H9 (cell line): ENCODE data around the gene SLK. TPM values are rescaled to one million over a fixed set of nuclear protein-coding genes. Genes with fewer than 3 reads are reported as not detected.

Experiments
- DNase-seq: peaks from one replicate; pipeline ENCODE4 v3.0.0-alpha.2; 2017
- H2AFZ ChIP-seq: one replicate; pipeline ENCODE4 v1.6.1; 2013; ENCODE audit warnings: mild to moderate bottlenecking, low read length, control low read depth, moderate library complexity
- H2AK5ac ChIP-seq: 2 replicates; pipeline ENCODE4 v1.6.1; 2013; ENCODE audit warnings: low read length, control low read depth, mixed read lengths; ENCODE audit not compliant: insufficient read length
- H2BK120ac ChIP-seq: one replicate; pipeline ENCODE4 v1.6.1; 2013; ENCODE audit warnings: low read depth, mild to moderate bottlenecking, low read length, control low read depth, inconsistent platforms; ENCODE audit not compliant: poor library complexity, severe bottlenecking
- H2BK12ac ChIP-seq: 2 replicates; pipeline ENCODE4 v1.6.1; 2013; ENCODE audit warnings: low read length, control low read depth, mixed read lengths, low read depth; ENCODE audit not compliant: insufficient read length
- H2BK15ac ChIP-seq: 2 replicates; pipeline ENCODE4 v1.6.1; 2013; ENCODE audit warnings: low read depth, low read length, control low read depth
- H2BK20ac ChIP-seq: one replicate; pipeline ENCODE4 v1.6.1; 2013; ENCODE audit warnings: low read depth, mild to moderate bottlenecking, low read length, control low read depth, inconsistent platforms; ENCODE audit not compliant: poor library complexity, severe bottlenecking
- H2BK5ac ChIP-seq: 2 replicates; pipeline ENCODE4 v1.6.1; 2013; ENCODE audit warnings: low read length, control low read depth, mixed read lengths; ENCODE audit not compliant: insufficient read length
- H3K14ac ChIP-seq: 2 replicates; pipeline ENCODE4 v1.6.1; 2013; ENCODE audit warnings: low read length, control low read depth; ENCODE audit not compliant: insufficient read depth
- H3K18ac ChIP-seq: 2 replicates; pipeline ENCODE4 v1.6.1; 2013; ENCODE audit warnings: low read depth, mild to moderate bottlenecking, mixed read lengths, low read length, control low read depth; ENCODE audit not compliant: insufficient read length
- H3K23ac ChIP-seq: 2 replicates; pipeline ENCODE4 v1.6.1; 2013; ENCODE audit warnings: low read length, control low read depth, mixed read lengths, low read depth; ENCODE audit not compliant: insufficient read length
- H3K23me2 ChIP-seq: 2 replicates; pipeline ENCODE4 v1.6.1; 2013; ENCODE audit warnings: low read depth, mild to moderate bottlenecking, mixed read lengths, low read length, control low read depth; ENCODE audit not compliant: insufficient read length, poor library complexity, severe bottlenecking
- H3K27ac ChIP-seq: 2 replicates; pipeline ENCODE4 v1.5.1; 2013; ENCODE audit warnings: low read length, control low read depth, mixed read lengths, low read depth; ENCODE audit not compliant: insufficient read length
- H3K27me3 ChIP-seq: 2 replicates; pipeline ENCODE4 v1.6.1; 2013; ENCODE audit warnings: low read length, control low read depth, inconsistent platforms; ENCODE audit not compliant: insufficient read depth
- H3K4ac ChIP-seq: 2 replicates; pipeline ENCODE4 v1.6.1; 2013; ENCODE audit warnings: low read depth, mild to moderate bottlenecking, control low read depth, inconsistent platforms, low read length, moderate library complexity
- H3K4me1 ChIP-seq: 2 replicates; pipeline ENCODE4 v1.6.1; 2013; ENCODE audit warnings: low read length, control low read depth, inconsistent platforms; ENCODE audit not compliant: insufficient read depth
- H3K4me2 ChIP-seq: 2 replicates; pipeline ENCODE4 v1.6.1; 2013; ENCODE audit warnings: low read length, control low read depth, mixed read lengths; ENCODE audit not compliant: insufficient read length, insufficient read depth
- H3K56ac ChIP-seq: 2 replicates; pipeline ENCODE4 v1.6.1; 2013; ENCODE audit warnings: low read depth, mild to moderate bottlenecking, mixed read lengths, low read length, control low read depth; ENCODE audit not compliant: insufficient read length
- H3K79me1 ChIP-seq: 2 replicates; pipeline ENCODE4 v1.6.1; 2013; ENCODE audit warnings: low read depth, mild to moderate bottlenecking, moderate library complexity, low read length, control low read depth, inconsistent platforms; ENCODE audit not compliant: insufficient read depth, poor library complexity, severe bottlenecking
- H3K79me2 ChIP-seq: 2 replicates; pipeline ENCODE4 v1.6.1; 2013; ENCODE audit warnings: low read length, control low read depth, inconsistent platforms; ENCODE audit not compliant: insufficient read depth
- H3K9ac ChIP-seq: 2 replicates; pipeline ENCODE4 v1.6.1; 2013; ENCODE audit warnings: low read length, control low read depth, mixed read lengths; ENCODE audit not compliant: insufficient read length; ENCODE audit errors: extremely low read depth
- H3K9me3 ChIP-seq: one replicate; pipeline ENCODE4 v1.6.1; 2013; ENCODE audit warnings: low read depth, low read length, inconsistent platforms; ENCODE audit not compliant: control insufficient read depth
- H3T11ph ChIP-seq: one replicate; pipeline ENCODE4 v1.6.1; 2013; ENCODE audit warnings: mild to moderate bottlenecking, low read length, control low read depth, inconsistent platforms
- H4K20me1 ChIP-seq: one replicate; pipeline ENCODE4 v1.6.1; 2013; ENCODE audit not compliant: control insufficient read depth, insufficient read length, insufficient read depth
- H4K5ac ChIP-seq: 2 replicates; pipeline ENCODE4 v1.6.1; 2013; ENCODE audit warnings: low read depth, mild to moderate bottlenecking, mixed read lengths, low read length, control low read depth; ENCODE audit not compliant: insufficient read length
- H4K8ac ChIP-seq: replicated peaks from 2 replicates; pipeline ENCODE4 v1.6.1; 2013; ENCODE audit warnings: low read length, control low read depth, mixed read lengths, low read depth; ENCODE audit not compliant: insufficient read length
- H4K91ac ChIP-seq: 2 replicates; pipeline ENCODE4 v1.6.1; 2013; ENCODE audit warnings: low read depth, mild to moderate bottlenecking, moderate library complexity, mixed read lengths, low read length, control low read depth; ENCODE audit not compliant: insufficient read length
- H3K27ac Mint-ChIP-seq, 3 experiments: 2 replicates in 2 of 3; 3 replicates in 1 of 3; pipeline ENCODE4 v1.8.0; 2020 to 2021; ENCODE audit warnings: mixed read lengths in 3 of 3, mild to moderate bottlenecking in 1 of 3, moderate library complexity in 1 of 3
- H3K27me3 Mint-ChIP-seq: 2 replicates; pipeline ENCODE4 v1.8.0; 2021; ENCODE audit warnings: low read depth, mild to moderate bottlenecking, moderate library complexity, mixed read lengths
- H3K36me3 Mint-ChIP-seq, 3 experiments: 2 replicates in 2 of 3; 3 replicates in 1 of 3; pipeline ENCODE4 v1.8.0; 2020 to 2021; ENCODE audit warnings: low read depth in 3 of 3, mixed read lengths in 3 of 3; ENCODE audit not compliant: insufficient read depth in 1 of 3
- H3K4me1 Mint-ChIP-seq, 2 experiments: 2 replicates each; pipeline ENCODE4 v1.8.0; 2020; ENCODE audit warnings: mixed read lengths in 2 of 2
- H3K4me3 Mint-ChIP-seq, 2 experiments: 2 replicates in 1 of 2; 3 replicates in 1 of 2; pipeline ENCODE4 v1.8.0; 2020 to 2021; ENCODE audit warnings: mild to moderate bottlenecking in 2 of 2, mixed read lengths in 2 of 2, moderate library complexity in 1 of 2
- H3K9me3 Mint-ChIP-seq, 2 experiments: 2 replicates in 1 of 2; 3 replicates in 1 of 2; pipeline ENCODE4 v1.8.0; 2020; ENCODE audit warnings: mild to moderate bottlenecking in 2 of 2, mixed read lengths in 2 of 2, moderate library complexity in 1 of 2
- WGBS: extraction: QIAGEN DNeasy Blood & Tissue Kit; methylation state at CpG from one replicate; pipeline ENCODE4 v1.1.7; 2013; ENCODE audit warnings: missing lambda C conversion rate, low lambda C conversion rate, mixed read lengths; ENCODE audit not compliant: insufficient read length; ENCODE audit errors: extremely low coverage; 5-methylcytosine and 5-hydroxymethylcytosine counted together
- total RNA-seq: library from RNA; stranded (reverse); gene quantifications from 2 replicates; pipeline ENCODE4 v1.2.1, GENCODE V29; 2021
- TF ChIP-seq, protein P1 (sequence below): fragments of 200-600 bp; sonication (generic); conservative IDR thresholded peaks from 3 replicates; pipeline ENCODE4 v1.8.0; 2021; ENCODE audit warnings: antibody characterized with exemption, mild to moderate bottlenecking

Gene SLK
- total RNA-seq, 1 experiment from 2014 or later, result 21.0 TPM

DNA sequence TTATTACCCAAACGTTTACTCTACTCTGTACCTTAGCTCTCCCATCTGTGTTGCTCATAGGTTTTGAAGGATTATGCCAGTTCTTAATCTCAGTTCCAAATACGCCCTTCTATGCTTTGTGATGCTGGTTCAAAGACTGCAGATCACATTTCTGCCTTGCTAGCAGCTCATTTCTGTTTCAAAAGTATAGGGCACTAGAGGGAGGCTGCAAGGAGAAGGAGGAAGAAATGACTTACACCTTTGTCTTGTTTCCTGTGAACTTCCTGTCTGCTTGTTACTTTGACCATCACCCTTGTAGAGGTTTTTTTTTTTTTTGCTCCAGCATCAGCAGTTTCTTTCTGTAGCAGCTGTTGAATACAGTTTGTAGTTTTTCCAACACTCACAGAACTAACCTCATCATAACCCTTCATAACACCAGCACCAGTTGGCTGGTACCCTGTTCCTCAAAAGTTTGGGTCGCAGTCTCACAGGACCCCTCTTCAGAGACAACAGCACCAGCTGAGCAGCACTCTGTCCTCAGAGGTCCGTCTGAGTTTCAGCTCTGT is 16.5 kb downstream of the SLK start:
- Histone ChIP-seq H4K20me1 (no peaks in the 10 kb centered on the region), H3K79me2 (no peaks in the 10 kb centered on the region)

More for the DNA sequence above, 16.5 kb downstream of the SLK start:
- H2BK5ac ChIP-seq, result no peak overlapping the region
- no peak overlapping the region for H2AK5ac ChIP-seq
- Mint-ChIP-seq H3K36me3 (no peaks in the 10 kb centered on the region), H3K27ac (peak overlapping the region in 2 of 3 experiments; percentile 4 to 6; a peak in 2 of 7 replicates), H3K4me3 (no peak overlapping the region), H3K4me1 (peaks cover 8 to 13% of the 10 kb centered on the region in 2 experiments), H3K9me3 (no peaks in the 10 kb centered on the region), H3K27me3 (no peaks in the 10 kb centered on the region)
- H2BK20ac ChIP-seq, result no peak overlapping the region
- no peak overlapping the region for H3T11ph ChIP-seq
- no peak overlapping the region for H2AFZ ChIP-seq
- no peak overlapping the region for H4K91ac ChIP-seq
- H4K5ac ChIP-seq, result no peak overlapping the region
- no peak overlapping the region for H3K23ac ChIP-seq
- DNase-seq, result no peak
- no peaks in the 10 kb centered on the region for H3K4me1 ChIP-seq
- H4K8ac ChIP-seq, result no peak overlapping the region
- no peak overlapping the region for H3K14ac ChIP-seq
- H3K27ac ChIP-seq, result no peak overlapping the region
- no peak overlapping the region for H3K56ac ChIP-seq
- H3K79me1 ChIP-seq, result peaks cover 5% of the 10 kb centered on the region
- no peak overlapping the region for H3K4ac ChIP-seq
- no peaks in the 10 kb centered on the region for H3K23me2 ChIP-seq
- no peak overlapping the region for H3K9ac ChIP-seq
- no peak overlapping the region for H2BK15ac ChIP-seq
- no peak overlapping the region for H3K4me2 ChIP-seq
- H3K27me3 ChIP-seq, result no peaks in the 10 kb centered on the region
- no CpG with 5 or more reads among the region's 4 CpGs for WGBS
- TF ChIP-seq, protein P1, sequence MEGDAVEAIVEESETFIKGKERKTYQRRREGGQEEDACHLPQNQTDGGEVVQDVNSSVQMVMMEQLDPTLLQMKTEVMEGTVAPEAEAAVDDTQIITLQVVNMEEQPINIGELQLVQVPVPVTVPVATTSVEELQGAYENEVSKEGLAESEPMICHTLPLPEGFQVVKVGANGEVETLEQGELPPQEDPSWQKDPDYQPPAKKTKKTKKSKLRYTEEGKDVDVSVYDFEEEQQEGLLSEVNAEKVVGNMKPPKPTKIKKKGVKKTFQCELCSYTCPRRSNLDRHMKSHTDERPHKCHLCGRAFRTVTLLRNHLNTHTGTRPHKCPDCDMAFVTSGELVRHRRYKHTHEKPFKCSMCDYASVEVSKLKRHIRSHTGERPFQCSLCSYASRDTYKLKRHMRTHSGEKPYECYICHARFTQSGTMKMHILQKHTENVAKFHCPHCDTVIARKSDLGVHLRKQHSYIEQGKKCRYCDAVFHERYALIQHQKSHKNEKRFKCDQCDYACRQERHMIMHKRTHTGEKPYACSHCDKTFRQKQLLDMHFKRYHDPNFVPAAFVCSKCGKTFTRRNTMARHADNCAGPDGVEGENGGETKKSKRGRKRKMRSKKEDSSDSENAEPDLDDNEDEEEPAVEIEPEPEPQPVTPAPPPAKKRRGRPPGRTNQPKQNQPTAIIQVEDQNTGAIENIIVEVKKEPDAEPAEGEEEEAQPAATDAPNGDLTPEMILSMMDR, result no peak
- H2BK120ac ChIP-seq, result no peak overlapping the region
- no peaks in the 10 kb centered on the region for H3K9me3 ChIP-seq
- no peak overlapping the region for H2BK12ac ChIP-seq
- H3K18ac ChIP-seq, result no peak overlapping the region
